GM18499 (cell line): ENCODE results near the gene CCL28.
A peak's percentile ranks its signal among the peaks of the same experiment; 100 is the strongest.
"Not testable (repeated sequence)": the region's sequence is repeated elsewhere in the genome, so short reads cannot be mapped to it uniquely, and the experiment has no call there.

Experiments
- ATAC-seq: cut with Tn5 transposase; IDR thresholded peaks from one replicate; pipeline ENCODE4 v1.9.1; 2021; ENCODE audit warnings: moderate number of reproducible peaks; ENCODE audit not compliant: insufficient read depth, unreplicated experiment

Gene CCL28

GRCh38 chr5:43411495-43411894 lies 696 bp downstream of the CCL28 start:
- no peak for ATAC-seq

- no peak for ATAC-seq
Observed at GRCh38 chr5:43410414-43410813, 1.8 kb downstream of the CCL28 start.

DNA sequence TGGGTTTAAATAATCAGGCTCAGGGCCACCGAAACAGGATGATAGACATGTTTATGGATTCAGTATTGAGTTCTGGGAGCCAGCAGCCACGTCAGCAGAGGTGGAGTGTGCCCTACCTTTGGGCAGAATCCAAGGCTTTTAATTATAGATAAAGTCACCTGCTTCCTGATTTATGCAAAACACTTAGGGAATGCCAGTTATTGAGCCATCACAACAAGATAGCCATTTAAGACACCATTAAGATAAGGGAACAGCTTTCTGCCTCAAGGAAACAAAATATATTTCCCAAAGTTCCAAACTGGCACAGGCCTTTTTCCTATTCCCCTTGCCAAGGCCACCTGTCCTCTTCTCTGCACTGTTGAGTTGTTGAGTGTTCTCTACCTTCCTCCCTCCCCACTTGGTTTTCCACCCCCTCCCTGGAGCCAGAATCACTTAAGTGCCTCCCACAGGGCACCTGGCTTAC lies 2.4 kb downstream of the CCL28 start:
- no peak for ATAC-seq

DNA sequence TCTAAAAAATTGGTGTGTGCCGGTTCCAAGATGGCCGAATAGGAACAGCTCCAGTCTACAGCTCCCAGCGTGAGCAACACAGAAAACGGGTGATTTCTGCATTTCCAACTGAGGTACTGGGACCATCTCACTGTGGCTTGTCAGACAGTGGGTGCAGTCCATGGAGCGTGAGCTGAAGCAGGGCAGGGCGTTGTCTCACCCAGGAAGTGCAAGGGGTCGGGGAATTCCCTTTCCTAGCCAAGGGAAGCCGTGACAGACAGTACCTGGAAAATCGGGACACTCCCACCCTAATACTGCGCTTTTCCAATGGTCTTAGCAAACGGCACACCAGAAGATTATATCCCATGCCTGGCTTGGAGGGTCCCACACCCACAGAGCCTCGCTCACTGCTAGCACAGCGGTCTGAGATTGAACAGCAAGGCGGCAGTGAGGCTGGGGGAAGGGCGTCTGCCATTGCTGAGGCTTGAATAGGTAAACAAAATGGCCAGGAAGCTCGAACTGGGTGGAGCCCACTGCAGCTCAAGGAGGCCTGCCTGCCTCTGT lies 9.6 kb downstream of the CCL28 start:
- ATAC-seq = not testable (repeated sequence)

- no peak for ATAC-seq
Observed at GRCh38 chr5:43401827-43402226, 10.4 kb downstream of the CCL28 start.

DNA sequence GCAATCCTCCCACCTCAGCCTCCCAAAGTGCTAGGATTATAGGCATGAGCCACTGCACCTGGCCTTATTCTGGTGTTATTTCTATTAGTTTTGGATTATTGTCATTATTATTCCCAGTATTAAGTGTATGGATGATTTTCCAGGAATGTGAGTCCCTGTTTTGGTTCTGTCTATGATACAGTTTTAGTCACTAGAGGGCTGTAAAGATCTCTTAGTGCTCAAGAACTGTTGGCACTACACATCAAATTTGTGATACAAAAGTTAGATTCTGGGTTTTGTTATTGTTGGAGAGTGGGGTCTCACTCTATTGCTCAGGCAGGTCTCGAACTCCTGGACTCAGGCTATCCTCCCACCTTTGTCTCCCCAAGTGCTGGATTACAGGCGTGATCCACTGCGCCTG lies 12.1 kb downstream of the CCL28 start:
- ATAC-seq = no peak

- ATAC-seq = peak; percentile 77
Observed at GRCh38 chr5:43396762-43397304, 15.4 kb downstream of the CCL28 start.

DNA sequence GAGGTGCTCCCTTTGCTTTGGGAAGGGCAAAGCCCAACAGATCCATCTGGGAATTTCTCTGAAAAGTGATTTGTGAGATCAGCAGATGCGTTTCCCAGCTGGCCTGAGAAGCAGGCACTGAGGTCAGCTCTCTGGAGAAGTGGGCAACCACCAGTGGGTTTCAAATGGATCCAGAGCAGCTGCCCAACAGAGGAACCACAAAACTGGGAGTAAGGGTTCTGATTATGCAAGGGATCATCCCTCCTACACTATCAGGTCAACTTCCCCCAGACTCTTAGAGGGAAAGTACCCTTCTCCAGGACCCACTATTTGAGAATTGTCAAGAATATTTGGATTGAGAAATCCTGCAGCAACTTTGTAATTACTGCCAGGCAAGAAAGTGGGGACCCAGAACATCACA lies 21.7 kb downstream of the CCL28 start:
- ATAC-seq = no peak

GRCh38 chr5:43389679-43390329 lies 22.4 kb downstream of the CCL28 start:
- peak; percentile 52 for ATAC-seq

DNA sequence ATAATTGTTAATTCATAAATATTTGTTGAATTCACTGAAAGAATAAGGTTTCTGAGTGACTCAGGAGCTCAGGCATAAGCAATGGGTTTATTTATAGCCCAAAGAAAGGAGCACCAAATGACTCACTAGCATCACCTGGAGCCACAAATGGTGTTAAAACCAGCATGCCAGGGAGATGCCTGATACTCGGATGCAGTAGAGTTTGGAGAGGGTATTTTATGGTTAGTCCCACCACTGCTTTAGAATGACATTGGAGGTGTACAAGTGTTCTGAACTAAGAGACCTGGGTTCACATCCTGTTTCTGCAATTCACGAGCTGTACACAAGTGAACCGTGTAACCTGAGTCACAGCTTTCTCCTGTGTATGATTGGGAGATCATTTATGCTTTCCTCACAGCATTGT lies 25.2 kb downstream of the CCL28 start:
- peak; percentile 43 for ATAC-seq

GRCh38 chr5:43376496-43377140 lies 35.6 kb downstream of the CCL28 start:
- no peak for ATAC-seq

DNA sequence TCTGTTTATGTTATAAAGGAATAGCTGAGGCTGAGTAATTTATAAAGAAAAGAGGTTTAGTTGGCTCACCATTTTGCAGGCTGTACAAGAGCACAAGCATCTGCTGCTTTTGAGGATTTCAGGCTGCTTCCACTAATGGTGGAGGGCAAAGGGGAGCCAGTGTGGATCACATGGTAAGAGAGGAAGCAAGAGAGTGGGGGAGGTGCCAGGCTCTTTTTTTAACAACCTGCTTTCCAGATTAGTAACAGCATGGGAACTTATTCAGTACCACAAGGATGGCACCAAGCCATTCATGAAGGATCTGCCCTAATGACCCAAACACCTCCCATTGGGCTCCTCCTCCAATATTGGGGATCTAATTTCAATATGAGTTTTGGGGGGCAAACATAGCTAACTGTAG lies 40.4 kb downstream of the CCL28 start:
- ATAC-seq = no peak

DNA sequence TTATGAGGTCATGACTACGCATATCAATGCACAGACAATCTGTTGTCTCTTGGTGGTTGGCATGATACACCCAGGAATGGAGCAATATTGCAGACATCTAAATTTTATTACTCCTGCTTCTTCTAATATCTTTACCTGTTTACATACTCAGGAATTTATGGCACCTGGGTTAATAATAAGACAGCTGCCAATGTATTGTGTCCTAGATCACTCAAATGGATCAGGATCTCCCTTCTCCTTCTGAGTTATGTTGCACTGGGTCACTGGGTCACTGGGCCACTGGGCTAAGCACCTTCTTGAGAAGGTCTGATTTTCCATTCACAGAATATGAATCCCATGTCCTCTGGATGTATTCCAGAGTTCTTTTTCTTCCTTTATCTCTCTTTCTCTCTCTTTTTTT lies 41.8 kb downstream of the CCL28 start:
- ATAC-seq = no peak

DNA sequence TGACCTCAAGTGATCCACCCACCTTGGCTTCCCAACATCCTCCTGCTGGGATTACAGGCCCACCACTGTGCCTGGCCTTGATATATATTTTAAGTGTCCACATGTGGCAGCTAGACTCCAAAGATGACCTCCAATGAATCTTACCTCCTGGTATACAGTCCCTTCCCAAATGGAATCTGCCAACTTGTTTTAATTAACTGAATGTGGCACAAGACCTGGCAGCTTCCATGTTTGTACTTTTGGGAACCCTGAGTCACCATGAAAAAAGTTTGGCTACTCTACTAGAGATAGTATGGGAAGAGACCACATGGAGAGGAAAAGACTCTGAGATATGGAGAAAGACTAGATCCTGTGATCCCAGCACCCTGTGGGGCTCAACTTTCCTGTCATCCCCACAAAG lies 42.5 kb downstream of the CCL28 start:
- no peak for ATAC-seq

DNA sequence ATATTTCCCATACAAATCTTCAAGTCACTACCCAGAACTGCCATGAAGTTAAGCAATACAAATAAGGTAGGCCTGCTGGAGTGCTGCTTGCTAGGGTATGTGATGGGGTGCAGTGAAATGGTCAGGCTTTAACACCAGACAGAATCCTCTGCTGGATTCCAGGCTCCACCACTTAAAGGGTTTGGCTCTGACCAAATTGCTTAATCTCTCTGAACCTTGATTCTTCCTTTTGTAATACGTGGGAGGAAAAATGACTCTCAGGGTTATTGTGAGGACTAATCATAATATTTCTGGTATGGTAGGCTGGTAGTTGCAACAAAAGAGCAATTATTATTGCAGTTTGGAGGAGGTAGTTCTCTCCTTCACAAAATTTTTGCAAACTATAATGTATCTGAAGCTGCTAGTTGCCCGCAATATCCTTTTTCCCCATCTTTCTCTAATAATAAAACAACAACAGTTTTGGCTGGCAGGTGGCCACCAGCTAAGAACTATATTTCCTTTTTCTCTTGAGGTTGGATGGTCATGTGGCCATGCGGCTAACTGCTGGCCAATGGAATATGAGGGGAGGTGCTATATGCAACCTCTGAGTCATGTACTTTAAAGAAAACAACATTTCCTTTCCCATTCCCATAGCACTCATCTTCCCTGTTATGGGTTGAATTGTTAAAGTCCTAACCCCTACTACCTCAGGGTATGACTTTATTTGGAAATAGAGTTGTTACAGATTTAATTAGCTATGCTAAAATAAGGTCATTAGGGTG lies 44.1 kb downstream of the CCL28 start:
- no peak for ATAC-seq

DNA sequence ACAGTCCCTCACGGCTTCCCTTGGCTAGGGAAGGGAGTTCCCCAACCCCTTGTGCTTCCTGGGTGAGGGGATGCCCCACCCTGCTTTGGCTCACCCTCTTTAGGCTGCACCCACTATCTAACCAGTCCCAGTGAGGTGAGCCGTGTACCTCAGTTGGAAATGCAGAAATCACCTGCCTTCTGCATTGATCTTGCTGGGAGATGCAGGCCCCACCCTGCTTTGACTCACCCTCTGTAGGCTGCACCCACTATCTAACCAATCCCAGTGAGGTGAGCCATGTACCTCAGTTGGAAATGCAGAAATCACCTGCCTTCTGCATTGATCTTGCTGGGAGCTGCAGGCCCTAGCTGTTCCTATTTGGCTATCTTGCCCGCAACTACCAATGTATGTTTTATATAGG lies 44.7 kb downstream of the CCL28 start:
- ATAC-seq = no peak

DNA sequence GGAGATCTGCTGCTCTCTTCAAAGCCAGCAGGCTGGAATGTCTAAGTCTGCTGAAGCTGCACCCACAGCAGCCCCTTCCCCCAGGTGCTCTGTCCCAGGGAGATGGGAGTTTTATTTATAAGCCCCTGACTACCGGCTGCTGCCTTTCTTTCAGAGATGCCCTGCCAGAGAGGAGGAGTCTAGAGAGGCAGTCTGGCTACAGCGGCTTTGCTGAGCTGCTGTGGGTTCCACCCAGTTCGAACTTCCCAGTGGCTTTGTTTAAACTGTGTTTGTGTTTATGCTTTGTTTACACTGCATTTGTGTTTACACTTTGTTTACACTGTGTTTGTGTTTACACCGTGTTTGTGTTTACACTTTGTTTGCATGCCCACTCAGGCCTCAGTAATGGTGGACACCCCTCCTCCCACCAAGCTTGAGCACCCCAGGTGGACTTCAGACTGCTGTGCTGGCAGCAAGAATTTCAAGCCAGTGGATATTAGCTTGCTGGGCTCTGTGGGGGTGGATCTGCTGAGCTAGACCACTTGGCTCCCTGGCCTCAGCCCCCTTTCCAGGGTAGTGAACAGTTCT lies 45.4 kb downstream of the CCL28 start:
- ATAC-seq = not testable (repeated sequence)

GRCh38 chr5:43365155-43365554 lies 47.0 kb downstream of the CCL28 start:
- ATAC-seq = not testable (repeated sequence)

DNA sequence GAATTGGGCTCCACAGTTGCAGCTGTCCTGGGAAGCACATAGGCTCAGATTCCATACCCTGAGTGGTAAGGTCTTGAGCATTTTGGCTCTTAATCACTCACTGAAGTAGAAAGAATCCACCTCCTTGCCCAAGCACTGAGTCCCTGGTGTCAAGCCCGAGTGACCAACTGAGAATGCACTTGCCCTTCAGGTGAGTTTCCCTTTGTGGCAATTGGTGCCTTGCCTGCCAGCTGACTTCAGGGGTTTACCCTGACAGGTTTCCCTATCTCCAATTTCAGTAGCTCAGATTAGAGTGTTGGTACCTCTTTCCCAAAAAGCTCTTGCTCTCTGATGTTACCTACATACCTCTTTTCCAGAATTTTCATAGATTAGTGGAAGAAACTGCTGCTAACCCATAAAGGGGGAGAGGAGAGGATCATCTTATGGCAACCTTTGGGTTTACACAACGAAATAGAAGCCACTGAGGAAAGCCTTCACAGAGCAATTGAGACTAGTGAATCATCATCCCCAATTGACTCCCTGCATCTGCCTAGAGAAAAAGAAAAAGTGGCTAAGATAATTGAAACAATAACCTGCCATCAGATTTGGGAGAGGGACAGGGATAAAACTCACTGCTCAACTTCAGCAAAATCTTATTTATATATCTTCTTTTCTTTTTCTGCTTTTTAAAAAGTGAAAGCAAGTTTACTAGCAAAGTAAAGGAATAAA lies 48.6 kb downstream of the CCL28 start:
- no peak for ATAC-seq
